HG02943 (cell line): ENCODE results near the gene CDH12.

Experiments used
- ATAC-seq: cut with Tn5 transposase; IDR thresholded peaks from one replicate; pipeline ENCODE4 v1.9.1; 2021; ENCODE audit warnings: mild to moderate bottlenecking, low read depth, moderate library complexity; ENCODE audit not compliant: unreplicated experiment

The CDH12 gene

GRCh38 chr5:21802100-21802499, 1051.0 kb downstream of the CDH12 start:
- ATAC-seq = no peak

DNA sequence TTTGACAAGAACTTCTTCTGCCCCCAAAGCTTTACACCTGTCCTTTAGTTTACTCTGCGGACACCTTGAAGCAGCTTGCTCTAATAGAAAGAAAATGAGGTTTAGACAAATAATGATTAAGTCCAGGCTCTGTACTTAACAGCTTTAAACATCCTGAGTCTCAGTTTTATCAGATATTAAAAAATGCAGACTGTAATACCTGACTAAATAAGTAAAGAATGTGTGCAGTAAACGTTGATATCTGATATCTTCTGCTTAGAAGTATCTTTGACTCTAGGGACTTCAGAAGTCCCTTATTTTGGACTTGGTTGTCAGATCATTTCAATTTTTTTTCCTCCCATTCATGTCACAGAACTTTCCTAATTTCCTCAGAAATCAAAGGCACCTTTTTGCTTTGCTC, 1060.4 kb downstream of the CDH12 start:
- no peak for ATAC-seq

DNA sequence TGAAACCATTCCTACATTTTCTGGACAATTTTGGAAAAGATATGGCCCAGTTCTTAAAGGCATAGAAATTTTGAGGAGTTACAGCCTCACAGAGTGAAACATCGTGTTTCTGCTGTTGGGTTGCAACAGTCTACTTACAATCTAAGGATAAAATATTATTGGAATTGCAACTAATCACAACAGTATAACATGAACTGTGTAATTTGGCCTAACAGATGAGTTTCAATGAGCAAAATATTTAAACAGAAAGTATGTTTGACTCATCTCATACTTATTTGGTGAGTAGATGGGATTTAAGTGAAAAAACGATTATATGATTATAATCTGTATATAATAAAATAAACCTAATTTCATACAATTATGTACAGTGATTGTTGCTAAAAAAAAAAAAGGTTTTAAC, 1061.8 kb downstream of the CDH12 start:
- no peak for ATAC-seq

- no peak for ATAC-seq
These were observed 1068.7 kb downstream of the CDH12 start for GRCh38 chr5:21784487-21784886.

DNA sequence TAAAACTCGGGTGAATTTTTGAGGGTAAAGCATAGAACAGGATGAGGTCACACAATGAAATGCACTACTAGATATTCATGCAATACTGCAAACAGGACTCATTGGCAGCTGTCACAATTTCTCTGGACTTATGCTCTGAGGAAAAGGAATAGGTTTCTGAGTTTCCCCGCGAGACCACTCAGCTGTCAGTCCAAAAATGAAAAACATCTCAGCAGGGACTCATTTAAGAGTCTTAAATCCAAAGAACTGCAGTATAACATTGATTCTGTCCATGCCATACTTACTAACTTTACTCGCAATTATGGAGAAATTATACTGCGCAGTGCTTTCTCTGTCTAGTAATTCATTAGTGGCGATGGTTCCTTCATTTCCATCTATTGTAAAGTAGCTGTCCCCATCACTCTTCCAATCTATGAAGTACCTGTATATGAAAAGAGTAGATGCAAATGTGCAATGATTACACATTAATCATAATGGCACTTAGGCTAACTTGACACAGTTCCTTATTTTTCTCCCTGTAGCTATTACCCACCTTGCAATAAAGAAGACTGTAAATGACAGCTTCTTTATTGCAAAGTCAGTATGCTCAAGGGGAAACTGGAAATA, 1070.0 kb downstream of the CDH12 start:
- ATAC-seq = no peak

DNA sequence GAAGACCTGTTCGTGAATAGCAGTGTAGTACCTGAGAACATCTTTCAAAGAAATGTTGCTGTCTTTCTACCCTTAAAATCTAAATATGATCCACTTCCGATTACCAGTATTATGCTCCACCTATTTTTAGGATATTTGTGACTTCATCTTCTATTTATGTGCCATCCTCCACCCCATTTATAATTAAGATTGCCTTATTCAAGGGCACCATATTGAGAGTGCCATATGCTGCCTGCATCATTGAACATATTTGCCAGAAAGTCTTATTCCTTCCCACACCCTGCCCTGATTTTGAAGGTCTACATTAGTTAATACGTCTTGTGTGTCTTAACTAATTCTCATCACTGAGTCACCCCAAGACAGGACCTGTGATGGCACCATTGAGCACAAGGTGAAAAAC, 1076.7 kb downstream of the CDH12 start:
- ATAC-seq = no peak

- no peak for ATAC-seq
These were observed 1078.3 kb downstream of the CDH12 start for GRCh38 chr5:21774801-21775200.

- ATAC-seq = no peak
These were observed 1078.9 kb downstream of the CDH12 start for GRCh38 chr5:21774281-21774680.

DNA sequence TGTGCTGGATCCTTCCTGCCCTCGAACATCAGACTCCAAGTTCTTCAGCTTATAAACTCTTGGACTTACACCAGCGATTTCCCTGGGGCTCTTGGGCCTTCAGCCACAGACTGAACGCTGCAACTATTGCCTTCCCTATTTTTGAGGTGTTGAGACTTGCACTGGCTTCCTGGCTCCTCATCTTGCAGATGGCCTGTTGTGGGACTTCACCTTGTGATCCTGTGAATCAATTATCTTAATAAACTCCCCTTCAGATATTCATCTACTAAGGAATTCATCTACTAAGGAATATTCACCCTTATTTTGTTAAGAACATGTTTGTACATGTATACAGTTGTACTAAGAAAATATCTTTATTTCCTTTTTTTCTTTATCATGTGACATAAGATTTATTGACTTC, 1079.7 kb downstream of the CDH12 start:
- no peak for ATAC-seq

DNA sequence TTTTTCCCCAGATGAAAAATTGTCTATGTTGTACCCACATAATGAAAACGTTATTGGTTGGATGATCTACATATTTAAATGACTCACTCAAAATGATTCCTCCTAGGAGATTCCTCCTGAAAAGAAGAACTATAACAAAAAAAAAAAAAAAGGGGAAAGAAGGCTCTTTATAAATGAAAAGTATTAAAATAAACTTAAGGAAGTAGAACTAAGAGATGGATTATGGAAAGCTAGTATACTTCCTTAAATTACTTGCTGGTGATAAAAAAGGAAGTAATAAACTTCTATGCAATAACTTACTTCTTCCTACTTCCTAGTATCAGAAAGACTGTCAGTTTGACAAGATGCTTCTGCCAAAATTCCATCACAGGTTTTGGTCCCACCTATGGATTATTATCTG, 1087.7 kb downstream of the CDH12 start:
- no peak for ATAC-seq

GRCh38 chr5:21739096-21739495, 1114.0 kb downstream of the CDH12 start:
- no peak for ATAC-seq

DNA sequence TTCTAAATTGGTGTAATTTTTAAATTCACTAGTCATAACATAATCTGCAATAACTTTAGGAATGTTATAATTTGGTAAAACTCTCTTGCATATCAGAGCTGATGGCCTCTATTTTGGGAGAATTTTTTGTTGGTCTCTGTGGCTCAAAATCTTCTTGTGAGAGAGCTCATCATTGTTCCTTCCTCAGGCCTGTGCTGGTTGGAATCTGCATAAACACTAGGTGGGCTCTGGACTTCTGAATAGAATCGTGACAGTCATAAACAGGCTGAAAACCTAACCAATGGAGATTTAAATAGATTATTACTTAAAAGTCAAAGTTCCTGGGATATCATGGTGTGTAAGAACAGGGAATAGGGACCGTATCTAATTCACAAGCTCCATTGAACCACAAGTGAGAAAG, 1129.6 kb downstream of the CDH12 start:
- ATAC-seq = no peak

DNA sequence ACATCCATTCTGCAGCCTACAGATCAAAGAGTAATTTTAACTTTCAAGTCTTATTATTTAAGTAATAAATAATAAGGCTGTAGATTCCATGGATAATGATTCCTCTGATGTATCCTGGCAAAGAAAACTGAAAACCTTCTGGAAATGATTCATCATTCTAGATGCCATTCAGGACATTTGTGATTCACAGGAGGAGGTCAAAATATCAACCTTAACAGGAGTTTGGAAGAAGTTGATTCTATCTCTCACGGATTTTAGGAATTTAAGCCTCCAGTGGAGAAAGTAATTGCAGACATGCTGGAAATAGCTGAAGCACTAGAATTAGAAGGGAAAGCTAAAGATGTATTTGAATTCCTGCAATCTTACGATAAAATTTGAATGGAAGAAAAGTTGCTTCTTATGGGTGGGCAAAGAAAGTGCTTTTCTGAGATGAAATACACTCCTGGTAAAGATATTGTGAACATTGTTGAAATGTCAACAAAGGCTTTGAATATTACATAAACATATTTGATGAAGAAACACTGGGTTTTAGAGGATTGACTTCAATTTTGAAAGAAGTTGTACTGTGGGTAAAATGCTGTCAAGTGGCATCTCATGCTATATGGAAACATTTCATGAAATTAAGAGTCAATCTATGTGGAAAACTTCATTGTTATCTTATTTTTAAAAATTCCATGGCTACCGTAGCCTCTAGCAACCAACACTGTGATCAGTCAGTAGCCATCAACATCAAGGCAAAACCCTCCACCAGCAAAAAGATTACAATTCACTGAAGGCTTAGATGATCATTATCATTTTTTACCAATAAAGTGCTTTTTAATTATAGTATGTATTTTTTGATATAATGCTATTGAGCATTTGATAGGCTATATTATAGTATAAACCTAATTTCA, 1141.0 kb downstream of the CDH12 start:
- ATAC-seq = no peak

GRCh38 chr5:21709770-21710169, 1143.4 kb downstream of the CDH12 start:
- no peak for ATAC-seq

- ATAC-seq = no peak
These were observed 1148.0 kb downstream of the CDH12 start for GRCh38 chr5:21704974-21705668.

DNA sequence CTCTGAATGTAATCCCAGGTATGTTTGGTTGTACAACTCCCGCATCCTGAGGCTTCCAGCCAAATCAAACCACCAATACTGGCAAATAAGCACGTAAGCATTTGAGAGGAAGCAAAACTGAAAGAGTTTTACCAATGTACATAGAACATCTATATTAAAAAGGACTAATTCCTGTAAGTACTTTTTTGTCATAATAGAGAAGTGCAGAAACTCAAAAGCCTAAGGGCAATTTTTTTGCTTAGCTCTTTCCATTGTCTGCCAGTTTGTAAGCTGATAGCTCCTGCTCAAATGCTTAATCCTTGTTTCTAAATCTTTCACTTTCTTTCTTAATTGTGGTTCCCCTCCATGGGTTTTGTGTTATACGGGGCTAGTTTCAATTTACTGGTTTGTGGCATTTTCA, 1151.8 kb downstream of the CDH12 start:
- ATAC-seq = no peak
